SKM-1 treated with dmso at 0.1 percent for 144 hours (cell line): ENCODE measurements around the gene SFMBT2.

Experiments used
- DNase-seq: peaks from one replicate; lab custom pipeline; 2025; ENCODE audit not compliant: unreplicated experiment; lab: John Stamatoyannopoulos, UW

The SFMBT2 gene

GRCh38 chr10:7410862-7411670 is at the start of gene SFMBT2:
TSS of gene SFMBT2 (minus strand) at chr10:7411034. CDS start at chr10:7381898, 29,136 bp downstream.
- DNase-seq, result peak; percentile 34

GRCh38 chr10:7460006-7460405 is 49.2 kb upstream of the SFMBT2 start:
- no peak for DNase-seq

GRCh38 chr10:7458556-7458955 is 47.7 kb upstream of the SFMBT2 start:
- DNase-seq, result no peak

GRCh38 chr10:7457478-7458316 is 46.9 kb upstream of the SFMBT2 start:
- DNase-seq, result peak; percentile 10

GRCh38 chr10:7449063-7449695 is 38.3 kb upstream of the SFMBT2 start:
- no peak for DNase-seq

- DNase-seq, result no peak
Observed at GRCh38 chr10:7445474-7446185, 34.8 kb upstream of the SFMBT2 start.

- no peak for DNase-seq
Observed at GRCh38 chr10:7444551-7445121, 33.8 kb upstream of the SFMBT2 start.

GRCh38 chr10:7443036-7443435 is 32.2 kb upstream of the SFMBT2 start:
- DNase-seq, result no peak

- DNase-seq, result no peak
Observed at GRCh38 chr10:7441403-7442147, 30.7 kb upstream of the SFMBT2 start.

- no peak for DNase-seq
Observed at GRCh38 chr10:7439696-7440095, 28.9 kb upstream of the SFMBT2 start.

GRCh38 chr10:7438196-7438986 is 27.6 kb upstream of the SFMBT2 start:
- DNase-seq, result no peak

- DNase-seq, result no peak
Observed at GRCh38 chr10:7436490-7437100, 25.8 kb upstream of the SFMBT2 start.

- no peak for DNase-seq
Observed at GRCh38 chr10:7435674-7436073, 24.8 kb upstream of the SFMBT2 start.

GRCh38 chr10:7434378-7434777 is 23.5 kb upstream of the SFMBT2 start:
- no peak for DNase-seq

GRCh38 chr10:7433861-7434260 is 23.0 kb upstream of the SFMBT2 start:
- DNase-seq, result no peak

- DNase-seq, result no peak
Observed at GRCh38 chr10:7432884-7433726, 22.3 kb upstream of the SFMBT2 start.

GRCh38 chr10:7428673-7429350 is 18.0 kb upstream of the SFMBT2 start:
- DNase-seq, result no peak
